ENCODE data around the gene MYOCD.

- TF ChIP-seq CTCF (IDR thresholded peaks at IDR 0.05) (no peak), EP300 (IDR thresholded peaks at IDR 0.05) (no peak), POLR2A (IDR thresholded peaks at IDR 0.05) (no peak)
Measured at GRCh38 chr17:12768255-12768654, 102.6 kb downstream of the MYOCD start.

Measured in ovary (tissue), 3 donors.